Measurements from ENCODE around the gene TTYH1. TPM values are rescaled to one million over a fixed set of nuclear protein-coding genes. Genes with fewer than 3 reads are reported as not detected.

Gene TTYH1
- total RNA-seq, 1 donor from 2014 or later, result not detected

DNA sequence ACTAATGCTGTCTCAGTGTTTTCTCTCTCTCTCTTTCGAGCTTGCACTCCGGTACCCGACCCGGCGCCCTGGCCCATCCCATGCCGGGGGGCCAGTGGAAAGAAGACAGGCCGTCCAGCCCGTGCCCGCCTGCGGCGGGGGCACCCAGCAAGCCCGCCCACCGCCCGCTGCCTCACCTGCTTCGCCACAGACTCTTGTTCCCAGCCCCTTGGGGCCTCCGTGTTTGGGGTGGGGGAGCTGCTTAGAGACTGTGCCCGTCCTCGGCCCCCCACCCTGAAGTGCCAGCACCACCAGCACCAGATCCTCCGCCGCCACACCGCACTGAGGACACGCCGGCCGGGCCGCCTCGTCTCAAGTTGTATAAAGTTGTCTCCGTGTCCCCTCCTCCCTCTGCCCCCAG is 45.9 kb downstream of the TTYH1 start:
- DNase-seq (ENCODE audit: low spot score), result peak; percentile 94
- TF ChIP-seq, protein P1, sequence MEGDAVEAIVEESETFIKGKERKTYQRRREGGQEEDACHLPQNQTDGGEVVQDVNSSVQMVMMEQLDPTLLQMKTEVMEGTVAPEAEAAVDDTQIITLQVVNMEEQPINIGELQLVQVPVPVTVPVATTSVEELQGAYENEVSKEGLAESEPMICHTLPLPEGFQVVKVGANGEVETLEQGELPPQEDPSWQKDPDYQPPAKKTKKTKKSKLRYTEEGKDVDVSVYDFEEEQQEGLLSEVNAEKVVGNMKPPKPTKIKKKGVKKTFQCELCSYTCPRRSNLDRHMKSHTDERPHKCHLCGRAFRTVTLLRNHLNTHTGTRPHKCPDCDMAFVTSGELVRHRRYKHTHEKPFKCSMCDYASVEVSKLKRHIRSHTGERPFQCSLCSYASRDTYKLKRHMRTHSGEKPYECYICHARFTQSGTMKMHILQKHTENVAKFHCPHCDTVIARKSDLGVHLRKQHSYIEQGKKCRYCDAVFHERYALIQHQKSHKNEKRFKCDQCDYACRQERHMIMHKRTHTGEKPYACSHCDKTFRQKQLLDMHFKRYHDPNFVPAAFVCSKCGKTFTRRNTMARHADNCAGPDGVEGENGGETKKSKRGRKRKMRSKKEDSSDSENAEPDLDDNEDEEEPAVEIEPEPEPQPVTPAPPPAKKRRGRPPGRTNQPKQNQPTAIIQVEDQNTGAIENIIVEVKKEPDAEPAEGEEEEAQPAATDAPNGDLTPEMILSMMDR (IDR thresholded peaks at IDR 0.05), result no peak
- Mint-ChIP-seq H3K4me3 (ENCODE audit: unreplicated experiment) (peak overlapping the region; percentile 72), H3K27ac (ENCODE audit: unreplicated experiment) (peak overlapping the region; percentile 83), H3K36me3 (ENCODE audit: low read depth) (peaks cover 30% of the 10 kb centered on the region), H3K27me3 (ENCODE audit: low read depth) (no peaks in the 10 kb centered on the region), H3K9me3 (ENCODE audit: low read depth) (no peaks in the 10 kb centered on the region), H3K4me1 (ENCODE audit: low read depth) (peaks cover 46% of the 10 kb centered on the region)

DNA sequence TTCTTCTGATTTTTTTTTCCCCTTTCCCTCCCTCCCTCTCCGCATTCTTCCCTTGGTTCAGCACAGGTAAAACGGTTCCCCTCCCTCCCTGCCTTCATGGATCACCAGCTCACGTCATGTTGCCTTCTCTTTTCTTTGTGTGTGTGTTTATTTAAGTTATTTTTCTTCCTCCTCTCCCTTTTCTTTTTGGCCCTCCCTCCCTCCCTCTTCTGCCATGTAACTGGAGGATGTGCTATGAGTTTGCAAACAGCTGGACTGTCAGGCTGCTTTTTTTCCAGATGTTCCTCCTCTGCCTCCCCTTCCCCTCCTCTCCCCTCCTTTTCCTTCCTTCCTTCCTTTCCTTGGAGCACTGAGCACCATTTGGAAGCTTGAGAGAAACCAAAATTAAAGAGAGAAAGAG is 46.3 kb downstream of the TTYH1 start:
- TF ChIP-seq, protein P1 (IDR thresholded peaks at IDR 0.05), result no peak
- no peaks in the 10 kb centered on the region for H3K9me3 Mint-ChIP-seq (ENCODE audit: low read depth)
- H3K27me3 Mint-ChIP-seq (ENCODE audit: low read depth), result no peaks in the 10 kb centered on the region
- peak overlapping the region; percentile 72 for H3K4me3 Mint-ChIP-seq (ENCODE audit: unreplicated experiment)
- DNase-seq (ENCODE audit: low spot score), result no peak
- peak overlapping the region; percentile 83 for H3K27ac Mint-ChIP-seq (ENCODE audit: unreplicated experiment)
- H3K36me3 Mint-ChIP-seq (ENCODE audit: low read depth), result peaks cover 29% of the 10 kb centered on the region
- H3K4me1 Mint-ChIP-seq (ENCODE audit: low read depth), result peaks cover 46% of the 10 kb centered on the region

DNA sequence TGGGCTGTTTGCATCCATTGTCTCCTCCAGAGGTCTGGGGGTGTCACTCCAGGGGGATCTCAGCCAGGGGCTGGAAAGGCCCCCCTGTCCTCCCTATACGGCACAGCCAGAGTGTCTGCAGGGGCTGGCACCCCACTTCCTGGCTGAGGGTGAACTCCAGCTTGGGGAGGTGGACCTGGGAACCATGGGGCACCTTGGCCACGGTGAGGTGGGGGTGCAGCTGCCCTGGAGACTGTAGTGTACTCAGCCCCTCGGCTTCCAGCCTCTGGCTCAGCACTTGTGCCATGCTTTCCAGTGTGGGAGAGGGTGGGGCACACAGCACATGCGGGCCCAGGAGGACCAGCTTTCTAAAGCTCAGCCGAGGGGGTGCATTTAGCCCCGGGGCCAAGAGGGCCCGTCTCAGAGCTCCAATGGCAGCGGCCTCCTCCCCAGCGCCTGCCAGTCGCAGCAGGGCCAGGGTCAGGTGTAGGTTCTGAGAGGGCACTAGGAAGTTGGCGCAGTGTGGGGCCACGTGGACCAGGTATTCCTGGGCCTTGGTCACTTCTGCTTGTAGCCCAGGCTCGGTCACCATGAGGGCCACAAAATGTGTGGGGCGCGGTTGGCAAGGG is 46.9 kb downstream of the TTYH1 start:
- DNase-seq (ENCODE audit: low spot score), result peak; percentile 93
- H3K9me3 Mint-ChIP-seq (ENCODE audit: low read depth), result no peaks in the 10 kb centered on the region
- H3K36me3 Mint-ChIP-seq (ENCODE audit: low read depth), result peaks cover 29% of the 10 kb centered on the region
- H3K4me3 Mint-ChIP-seq (ENCODE audit: unreplicated experiment), result peak overlapping the region; percentile 72
- peak overlapping the region; percentile 83 for H3K27ac Mint-ChIP-seq (ENCODE audit: unreplicated experiment)
- TF ChIP-seq, protein P1 (IDR thresholded peaks at IDR 0.05), result no peak
- peaks cover 46% of the 10 kb centered on the region for H3K4me1 Mint-ChIP-seq (ENCODE audit: low read depth)
- H3K27me3 Mint-ChIP-seq (ENCODE audit: low read depth), result no peaks in the 10 kb centered on the region

DNA sequence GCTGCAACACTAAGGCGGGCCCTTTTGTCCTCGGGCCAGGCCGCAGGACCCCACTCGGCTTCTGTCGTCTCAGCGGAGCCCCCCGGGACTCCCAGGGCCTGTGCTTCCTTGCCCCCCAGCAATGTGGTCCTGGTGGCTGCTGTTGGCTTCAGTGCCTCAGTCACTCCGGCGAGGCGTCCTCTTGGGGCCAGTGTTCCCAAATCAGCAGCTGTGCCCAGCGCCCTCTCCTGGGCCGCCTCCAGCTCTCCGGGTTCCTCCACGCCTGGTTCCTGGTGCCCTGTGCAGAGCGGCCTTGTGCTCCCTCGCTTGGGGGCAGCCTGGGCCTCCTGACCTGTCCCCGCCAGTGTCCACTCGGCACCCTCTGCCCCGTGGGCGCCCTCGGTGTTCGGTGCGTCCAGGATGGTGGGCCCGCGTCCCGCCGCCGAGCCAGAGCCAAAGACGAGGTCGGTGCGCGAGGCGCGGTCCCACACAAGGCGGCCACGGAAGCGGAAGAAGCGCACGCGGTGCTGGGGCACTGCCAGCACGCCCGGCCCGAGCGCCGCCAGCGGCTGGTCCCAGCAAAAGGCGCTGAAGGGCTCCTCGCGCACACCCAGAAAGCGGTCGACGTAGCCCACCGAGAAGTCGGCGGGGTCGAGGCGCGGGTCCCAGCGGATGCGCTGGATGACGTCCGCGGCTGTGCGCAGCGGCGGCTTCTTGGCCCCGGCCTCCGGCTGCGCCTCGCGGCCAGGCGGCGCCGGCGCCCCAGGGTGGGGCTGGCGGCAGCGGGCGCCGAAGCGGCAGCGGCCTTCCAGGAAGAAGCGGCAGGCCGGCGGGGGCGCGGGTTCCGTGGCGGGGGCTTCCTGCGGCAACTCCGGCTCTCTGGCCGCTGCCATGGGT is 47.6 kb downstream of the TTYH1 start:
- DNase-seq (ENCODE audit: low spot score), result no peak
- TF ChIP-seq, protein P1 (IDR thresholded peaks at IDR 0.05), result peak; percentile 70
- Mint-ChIP-seq H3K9me3 (ENCODE audit: low read depth) (no peaks in the 10 kb centered on the region), H3K4me1 (ENCODE audit: low read depth) (peaks cover 46% of the 10 kb centered on the region), H3K4me3 (ENCODE audit: unreplicated experiment) (peak overlapping the region; percentile 88), H3K36me3 (ENCODE audit: low read depth) (peaks cover 26% of the 10 kb centered on the region), H3K27me3 (ENCODE audit: low read depth) (no peaks in the 10 kb centered on the region), H3K27ac (ENCODE audit: unreplicated experiment) (peak overlapping the region; percentile 99)

DNA sequence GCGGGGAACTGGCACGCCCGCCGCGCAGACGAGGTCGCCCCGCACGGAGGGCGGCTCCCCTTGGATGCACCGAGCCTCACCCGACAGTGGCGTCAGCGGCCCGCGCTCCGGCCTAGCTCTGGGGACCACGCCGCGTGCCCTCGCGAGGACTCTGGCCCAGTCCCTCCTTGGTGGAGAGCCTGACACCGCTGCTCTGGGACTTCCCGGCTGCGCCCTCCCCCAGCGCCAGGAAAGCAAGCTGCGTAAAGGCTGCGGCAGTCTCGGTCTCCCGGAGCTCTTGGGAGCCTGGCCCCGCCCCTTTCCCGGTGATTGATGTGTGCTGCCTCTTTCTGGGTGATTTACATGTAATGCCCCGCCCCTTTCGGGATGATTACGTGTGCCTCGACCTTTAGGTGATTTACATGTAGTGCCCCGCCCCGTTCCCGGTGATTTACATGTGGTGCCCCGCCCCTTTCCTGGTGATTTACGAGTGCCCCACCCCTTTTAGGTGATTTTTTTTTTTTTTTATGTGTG is 48.3 kb downstream of the TTYH1 start, which contains the start of gene LENG9:
TSS of gene LENG9 (minus strand) at position 248 of the 513 bp plus-strand sequence. CDS start 252 bp downstream, outside the sequence.
- H3K9me3 Mint-ChIP-seq (ENCODE audit: low read depth), result no peaks in the 10 kb centered on the region
- H3K27me3 Mint-ChIP-seq (ENCODE audit: low read depth), result no peaks in the 10 kb centered on the region

More for the DNA sequence above, 48.3 kb downstream of the TTYH1 start, which contains the start of gene LENG9:
- peaks cover 19% of the 10 kb centered on the region for H3K36me3 Mint-ChIP-seq (ENCODE audit: low read depth)
- TF ChIP-seq, protein P1 (IDR thresholded peaks at IDR 0.05), result no peak
- peaks cover 41% of the 10 kb centered on the region for H3K4me1 Mint-ChIP-seq (ENCODE audit: low read depth)
- peak; percentile 99 for DNase-seq (ENCODE audit: low spot score)
- H3K27ac Mint-ChIP-seq (ENCODE audit: unreplicated experiment), result peak within 1 kb of the TSS; percentile 99
- peak within 1 kb of the TSS; percentile 88 for H3K4me3 Mint-ChIP-seq (ENCODE audit: unreplicated experiment)
